Brain microvascular endothelial cell (primary cell): Measurements from ENCODE around the gene ATP2B2.
A peak's percentile ranks its signal among the peaks of the same experiment; 100 is the strongest.

Experiments
- DNase-seq: peaks from one replicate; pipeline ENCODE4 v3.0.0-alpha.2; 2020
- H3K27ac ChIP-seq: fragments of 250-450 bp; sonication (Bioruptor Pico); 2 replicates; pipeline ENCODE4 v1.5.1; 2020; ENCODE audit warnings: mild to moderate bottlenecking, moderate library complexity
- H3K27me3 ChIP-seq: fragments of 250-450 bp; sonication (Bioruptor Pico); replicated peaks from 2 replicates; pipeline ENCODE4 v1.5.1; 2020; ENCODE audit warnings: mild to moderate bottlenecking
- H3K36me3 ChIP-seq: fragments of 250-450 bp; sonication (Bioruptor Pico); replicated peaks from 2 replicates; pipeline ENCODE4 v1.5.1; 2020; ENCODE audit warnings: mild to moderate bottlenecking
- H3K4me3 ChIP-seq: 2 replicates; pipeline ENCODE4 v1.5.1; 2011; ENCODE audit warnings: low read depth, mild to moderate bottlenecking, control low read depth, low read length, moderate library complexity
- in situ Hi-C: cut with HindIII; loops from 2 replicates; pipeline ENCODE4 v1.10.0; 2017; ENCODE audit warnings: low sequenced_read_pairs, low pct_ligation_motif_present
- TF ChIP-seq, protein P1 (sequence below): IDR thresholded peaks from 2 replicates; pipeline ENCODE4 v1.5.1; 2011; ENCODE audit warnings: low read depth, mild to moderate bottlenecking, moderate library complexity, low read length, control low read depth, inconsistent platforms; ENCODE audit errors: missing control alignments

Gene ATP2B2

DNA sequence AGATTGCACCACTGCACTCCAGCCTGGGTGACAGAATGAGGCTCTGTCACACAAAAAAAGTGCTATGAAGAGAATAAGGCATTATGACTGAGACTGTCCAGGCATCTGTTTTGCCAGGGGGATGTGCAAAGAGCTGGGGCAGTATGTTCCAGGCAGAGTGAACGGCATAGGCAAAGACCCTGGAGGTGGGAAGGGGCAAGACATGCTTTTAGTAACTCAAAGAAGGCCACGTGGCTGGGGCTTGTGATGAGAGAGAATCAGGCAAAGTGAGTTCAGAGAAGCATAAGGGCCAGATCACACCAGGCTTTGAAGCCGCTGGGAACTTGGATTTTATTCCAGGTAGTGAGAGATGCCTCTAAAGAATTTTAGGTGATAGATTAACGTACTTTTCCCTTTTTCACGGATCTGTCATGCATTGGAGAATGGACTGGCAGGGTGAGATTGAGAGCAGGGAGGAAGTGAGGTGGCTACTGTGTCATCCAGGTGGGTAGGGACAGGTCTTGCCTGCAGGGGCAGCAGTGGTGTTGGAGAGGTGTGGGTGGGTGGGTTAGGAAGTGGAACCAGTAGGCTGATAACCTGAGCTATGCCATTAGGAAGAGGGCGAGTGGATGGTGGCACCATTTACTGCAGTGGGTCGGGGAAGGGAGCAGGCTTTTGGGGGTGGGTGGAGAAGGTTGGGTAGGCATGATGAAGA, 31.7 kb downstream of the ATP2B2 start:
- Histone ChIP-seq H3K4me3 (no peak overlapping the region), H3K27me3 (no peaks in the 10 kb centered on the region), H3K36me3 (no peaks in the 10 kb centered on the region), H3K27ac (no peak overlapping the region)
- in situ Hi-C loops = no loop called here
- TF ChIP-seq, protein P1, sequence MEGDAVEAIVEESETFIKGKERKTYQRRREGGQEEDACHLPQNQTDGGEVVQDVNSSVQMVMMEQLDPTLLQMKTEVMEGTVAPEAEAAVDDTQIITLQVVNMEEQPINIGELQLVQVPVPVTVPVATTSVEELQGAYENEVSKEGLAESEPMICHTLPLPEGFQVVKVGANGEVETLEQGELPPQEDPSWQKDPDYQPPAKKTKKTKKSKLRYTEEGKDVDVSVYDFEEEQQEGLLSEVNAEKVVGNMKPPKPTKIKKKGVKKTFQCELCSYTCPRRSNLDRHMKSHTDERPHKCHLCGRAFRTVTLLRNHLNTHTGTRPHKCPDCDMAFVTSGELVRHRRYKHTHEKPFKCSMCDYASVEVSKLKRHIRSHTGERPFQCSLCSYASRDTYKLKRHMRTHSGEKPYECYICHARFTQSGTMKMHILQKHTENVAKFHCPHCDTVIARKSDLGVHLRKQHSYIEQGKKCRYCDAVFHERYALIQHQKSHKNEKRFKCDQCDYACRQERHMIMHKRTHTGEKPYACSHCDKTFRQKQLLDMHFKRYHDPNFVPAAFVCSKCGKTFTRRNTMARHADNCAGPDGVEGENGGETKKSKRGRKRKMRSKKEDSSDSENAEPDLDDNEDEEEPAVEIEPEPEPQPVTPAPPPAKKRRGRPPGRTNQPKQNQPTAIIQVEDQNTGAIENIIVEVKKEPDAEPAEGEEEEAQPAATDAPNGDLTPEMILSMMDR = no peak
- no peak for DNase-seq

DNA sequence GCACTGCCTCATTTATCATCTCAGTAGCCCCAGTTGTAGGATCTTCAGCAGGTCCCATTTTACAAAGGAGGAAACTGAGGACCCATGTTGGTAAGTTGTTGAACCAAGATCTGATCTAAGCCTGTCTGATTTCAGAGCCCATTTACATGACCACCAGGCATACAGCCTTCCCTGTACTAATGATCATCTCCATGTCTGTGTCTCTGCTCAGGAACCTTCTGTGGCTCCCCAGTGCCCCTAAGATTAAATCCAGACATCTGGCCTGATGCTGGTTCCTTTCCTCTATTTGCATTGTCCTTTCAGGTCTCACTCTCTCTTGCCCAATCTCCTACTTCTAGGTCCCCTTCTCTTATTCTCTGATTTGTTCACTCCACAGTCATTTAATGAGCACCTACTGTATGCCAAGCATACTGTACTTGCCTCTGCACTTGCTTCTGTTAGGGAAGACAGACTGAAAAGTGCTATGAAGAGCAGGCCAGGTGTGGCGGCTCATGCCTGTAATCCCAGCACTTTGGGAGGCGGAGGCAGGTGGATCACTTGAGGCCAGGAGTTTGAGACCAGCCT, 32.4 kb downstream of the ATP2B2 start:
- no peaks in the 10 kb centered on the region for H3K27me3 ChIP-seq
- TF ChIP-seq, protein P1 = no peak
- no peak overlapping the region for H3K27ac ChIP-seq
- no peaks in the 10 kb centered on the region for H3K36me3 ChIP-seq
- H3K4me3 ChIP-seq = no peak overlapping the region
- in situ Hi-C loops = no loop called here
- DNase-seq = no peak

DNA sequence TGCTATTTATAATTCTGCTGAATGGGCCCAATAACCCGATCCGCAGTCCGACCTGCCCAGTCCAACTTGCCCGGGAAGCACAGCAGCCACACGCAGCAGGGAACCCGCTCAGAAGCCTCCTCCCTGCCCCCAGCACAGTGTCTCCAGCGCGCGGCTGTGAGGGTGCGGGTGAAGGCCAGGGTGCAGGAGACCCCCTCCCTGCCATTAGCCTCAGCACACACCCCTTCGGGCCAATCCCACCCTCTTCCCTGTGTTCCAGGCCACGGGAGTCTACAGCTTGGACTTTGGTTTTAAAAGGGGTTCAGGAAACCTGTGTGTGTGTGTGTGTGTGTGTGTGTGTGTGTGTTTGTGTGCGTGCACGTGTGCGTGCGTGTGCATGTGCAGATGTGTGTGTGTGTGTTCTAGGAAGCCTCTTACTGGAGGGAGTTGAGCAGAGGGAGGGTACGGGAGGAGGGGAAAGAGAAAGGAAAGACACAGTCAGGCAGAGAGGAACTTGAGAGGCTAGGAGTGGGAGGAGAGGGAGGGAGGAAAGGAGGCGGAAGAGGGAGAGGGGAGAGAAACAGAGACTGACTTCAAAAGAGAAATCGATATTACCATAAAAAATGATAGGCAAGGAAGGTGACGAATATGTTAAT, 34.2 kb downstream of the ATP2B2 start:
- Histone ChIP-seq H3K36me3 (no peaks in the 10 kb centered on the region), H3K4me3 (no peak overlapping the region), H3K27ac (no peak overlapping the region), H3K27me3 (no peaks in the 10 kb centered on the region)
- peak; percentile 2 for DNase-seq
- in situ Hi-C loops = no loop called here
- TF ChIP-seq, protein P1 = no peak

DNA sequence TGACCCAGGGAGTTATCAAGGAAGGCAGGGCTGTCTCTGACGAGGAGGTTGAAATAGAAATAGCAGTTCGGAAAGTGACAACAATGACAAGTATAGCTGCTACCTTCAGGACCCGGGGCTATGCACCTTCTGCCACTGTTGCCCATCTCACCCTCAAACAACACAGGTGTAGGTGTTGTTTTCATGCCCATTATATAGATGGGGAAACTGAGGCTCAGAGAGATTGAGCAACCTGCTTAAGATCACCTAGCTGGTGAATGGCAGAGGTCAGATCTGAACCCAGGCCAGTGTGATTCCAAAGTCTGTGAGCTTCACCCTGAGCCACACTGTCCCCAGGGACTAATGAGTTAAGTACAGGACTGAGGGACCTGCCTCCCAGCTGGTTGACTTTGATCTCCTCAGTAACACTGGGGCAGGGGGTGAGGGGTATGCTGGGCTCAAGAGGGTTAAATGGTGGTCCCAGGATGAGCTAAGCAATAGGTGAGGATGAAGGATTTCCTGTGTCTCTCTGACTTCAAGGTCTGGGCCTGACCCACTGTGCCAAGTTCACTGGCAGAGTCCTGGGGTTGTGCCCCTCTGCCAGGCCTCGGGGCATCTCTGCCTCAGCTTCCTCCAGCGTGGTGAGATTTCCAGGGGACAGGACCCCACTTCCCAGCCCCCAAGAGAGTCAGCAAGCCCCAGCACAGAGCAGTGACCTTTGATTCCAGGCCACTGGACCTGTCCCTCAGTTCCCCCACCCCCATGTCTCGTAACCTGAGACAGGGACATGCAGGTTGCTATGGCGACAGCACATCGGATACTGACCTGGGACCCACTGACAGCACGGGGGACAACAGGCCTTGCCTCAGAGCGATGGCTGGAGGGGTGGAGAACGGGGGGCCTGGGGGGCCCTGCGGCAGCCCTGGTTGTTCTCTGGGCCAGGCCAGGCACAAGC, 35.0 kb downstream of the ATP2B2 start:
- Histone ChIP-seq H3K4me3 (no peak overlapping the region), H3K27ac (no peak overlapping the region), H3K36me3 (no peaks in the 10 kb centered on the region), H3K27me3 (no peaks in the 10 kb centered on the region)
- in situ Hi-C loops = no loop called here
- TF ChIP-seq, protein P1 = no peak
- DNase-seq = no peak

DNA sequence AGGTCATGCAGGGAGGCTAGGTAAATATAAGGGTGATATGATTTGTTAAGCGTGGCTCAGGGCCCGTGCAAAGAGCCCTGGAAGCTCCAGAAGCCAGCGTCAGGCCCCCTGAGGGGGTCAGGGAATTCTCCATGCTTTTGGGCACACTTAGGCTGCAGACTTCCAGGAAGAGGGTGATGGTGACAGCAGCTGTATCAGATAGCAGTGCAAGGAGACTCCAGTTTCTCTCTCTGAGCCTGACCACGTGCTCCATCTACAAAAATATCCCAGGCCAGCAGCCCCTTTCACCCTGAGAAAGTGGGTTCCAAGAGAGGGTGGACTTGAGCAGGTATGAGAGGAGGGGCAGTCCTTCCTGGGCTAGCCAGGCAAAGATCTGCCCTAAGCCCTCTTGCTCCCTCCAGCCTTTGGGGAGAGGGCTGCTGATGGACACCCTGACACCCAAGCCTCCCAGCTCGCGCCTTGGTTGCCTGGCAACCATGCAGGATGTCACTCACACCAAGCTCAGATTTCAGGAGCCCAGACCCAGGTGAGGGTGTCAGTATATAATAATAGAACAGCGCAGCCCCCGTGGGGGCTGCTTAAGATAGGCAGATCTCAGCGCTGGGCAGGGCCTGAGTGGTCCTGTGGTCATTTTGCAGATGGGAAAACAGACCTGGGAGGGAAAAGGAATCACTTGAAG, 35.8 kb downstream of the ATP2B2 start:
- Histone ChIP-seq H3K27ac (no peak overlapping the region), H3K36me3 (no peaks in the 10 kb centered on the region), H3K27me3 (no peaks in the 10 kb centered on the region), H3K4me3 (no peak overlapping the region)
- DNase-seq = no peak
- in situ Hi-C loops = no loop called here
- TF ChIP-seq, protein P1 = no peak
